H1 (cell line): Measurements from ENCODE around the gene STBD1. TPM values are rescaled to one million over a fixed set of nuclear protein-coding genes. Genes with fewer than 3 reads are reported as not detected.

Experiments
- CTCF ChIA-PET: fragments of 300-600 bp; sonication (Branson Sonifier 250); formaldehyde crosslinking; loops from one replicate; lab custom pipeline; 2021; ENCODE audit not compliant: partially characterized antibody; lab: Charles Lee
- POLR2A ChIA-PET: fragments of 300-600 bp; sonication (Branson Sonifier 250); formaldehyde crosslinking; loops from one replicate; lab custom pipeline; 2021; ENCODE audit warnings: inconsistent platforms; ENCODE audit not compliant: partially characterized antibody; lab: Charles Lee
- DNase-seq, 2 experiments: peaks; one replicate each; pipeline versions ENCODE4 v3.0.0 to v3.0.0-alpha.2; 2010 to 2022; ENCODE audit warnings: low spot score in 2 of 2, low read depth in 1 of 2, mixed read lengths in 1 of 2
- FAIRE-seq: peaks from 2 replicates; lab custom pipeline; 2011; peaks lifted over from hg19 to GRCh38; lab: Jason Lieb, UNC
- H2AFZ ChIP-seq: 2 replicates; pipeline ENCODE4 v1.8.1; 2012; ENCODE audit warnings: low read length, inconsistent platforms
- H2AK5ac ChIP-seq: 2 replicates; pipeline ENCODE4 v1.6.1; 2013; ENCODE audit warnings: low read depth, low read length
- H2BK120ac ChIP-seq: replicated peaks from 2 replicates; pipeline ENCODE3; 2013; ENCODE audit warnings: low read depth, low read length, inconsistent platforms
- H2BK12ac ChIP-seq: 2 replicates; pipeline ENCODE4 v1.6.1; 2013; ENCODE audit warnings: low read depth, low read length
- H2BK15ac ChIP-seq: 2 replicates; pipeline ENCODE4 v1.6.1; 2013; ENCODE audit warnings: low read length
- H2BK20ac ChIP-seq: 2 replicates; pipeline ENCODE4 v1.6.1; 2013; ENCODE audit warnings: low read length
- H2BK5ac ChIP-seq: 2 replicates; pipeline ENCODE4 v1.6.1; 2013; ENCODE audit warnings: low read depth, low read length
- H3K14ac ChIP-seq: 2 replicates; pipeline ENCODE4 v1.6.1; 2013; ENCODE audit warnings: inconsistent platforms; ENCODE audit not compliant: insufficient read length
- H3K18ac ChIP-seq: 2 replicates; pipeline ENCODE4 v1.6.1; 2013; ENCODE audit warnings: low read length; ENCODE audit errors: extremely low read depth
- H3K23ac ChIP-seq: 2 replicates; pipeline ENCODE4 v1.6.1; 2013; ENCODE audit warnings: inconsistent platforms; ENCODE audit not compliant: insufficient read length
- H3K23me2 ChIP-seq: 2 replicates; pipeline ENCODE4 v1.6.1; 2013; ENCODE audit warnings: low read depth, low read length
- H3K27ac ChIP-seq: 2 replicates; pipeline ENCODE4 v1.6.1; 2011; ENCODE audit warnings: low read depth, low read length, inconsistent platforms
- H3K27me3 ChIP-seq, 4 experiments: replicated peaks in 1 of 4; 1 replicate in 1 of 4; 2 replicates in 3 of 4; pipeline versions ENCODE4 v1.6.1 to v1.8.1; 2011 to 2013; ENCODE audit warnings: low read length in 3 of 4, mild to moderate bottlenecking in 3 of 4, inconsistent platforms in 2 of 4, mixed read lengths in 2 of 4, moderate library complexity in 1 of 4; ENCODE audit not compliant: control insufficient read depth in 3 of 4, insufficient read depth in 3 of 4; ENCODE audit errors: extremely low read depth in 1 of 4
- H3K36me3 ChIP-seq, 4 experiments: 2 replicates each; pipeline versions ENCODE4 v1.6.1 to v1.8.1; 2011 to 2013; ENCODE audit warnings: mild to moderate bottlenecking in 4 of 4, low read length in 3 of 4, moderate library complexity in 2 of 4, control low read depth in 1 of 4, inconsistent platforms in 1 of 4; ENCODE audit not compliant: insufficient read depth in 4 of 4, control insufficient read depth in 2 of 4
- H3K4ac ChIP-seq: replicated peaks from 2 replicates; pipeline ENCODE3; 2013; ENCODE audit warnings: low read length, low read depth, mixed read lengths, inconsistent platforms; ENCODE audit not compliant: insufficient read length
- H3K4me1 ChIP-seq, 4 experiments: replicated peaks in 1 of 4; 1 replicate in 1 of 4; 2 replicates in 3 of 4; pipeline versions ENCODE4 v1.6.1 to v1.8.1; 2011 to 2013; ENCODE audit warnings: low read length in 3 of 4, inconsistent platforms in 2 of 4, mixed read lengths in 1 of 4; ENCODE audit not compliant: insufficient read depth in 4 of 4, control insufficient read depth in 3 of 4
- H3K4me2 ChIP-seq, 2 experiments: 2 replicates each; pipeline versions ENCODE4 v1.6.1 to v1.8.1; 2011 to 2013; ENCODE audit warnings: low read depth in 2 of 2, low read length in 2 of 2, control low read depth in 1 of 2, inconsistent platforms in 1 of 2, mild to moderate bottlenecking in 1 of 2; ENCODE audit not compliant: insufficient read depth in 1 of 2
- H3K4me3 ChIP-seq, 4 experiments: fragments of 200-600, 300-600 bp in 1 of 4; sonication (generic), shearing (Covaris generic), sonication (Bioruptor Twin) in 1 of 4; 2 replicates each; pipeline versions ENCODE4 v1.5.1 to v1.8.1; 2011 to 2016; ENCODE audit warnings: low read length in 4 of 4, low read depth in 3 of 4, control low read depth in 2 of 4, inconsistent platforms in 2 of 4, mild to moderate bottlenecking in 2 of 4, mixed read lengths in 1 of 4, moderate library complexity in 1 of 4; ENCODE audit not compliant: insufficient read depth in 2 of 4; ENCODE audit errors: extremely low read depth in 1 of 4
- H3K56ac ChIP-seq: replicated peaks from 2 replicates; pipeline ENCODE3; 2013; ENCODE audit warnings: low read depth, mild to moderate bottlenecking, mixed read lengths, low read length, inconsistent platforms; ENCODE audit not compliant: insufficient read length
- H3K79me1 ChIP-seq: 2 replicates; pipeline ENCODE4 v1.6.1; 2013; ENCODE audit warnings: low read depth, low read length, control low read depth
- H3K79me2 ChIP-seq, 2 experiments: 2 replicates each; pipeline versions ENCODE4 v1.6.1 to v1.8.1; 2012 to 2013; ENCODE audit warnings: low read length in 2 of 2, mild to moderate bottlenecking in 2 of 2, inconsistent platforms in 1 of 2; ENCODE audit not compliant: insufficient read depth in 2 of 2, control insufficient read depth in 1 of 2
- H3K9ac ChIP-seq, 4 experiments: replicated peaks in 1 of 4; 1 replicate in 1 of 4; 2 replicates in 3 of 4; pipeline versions ENCODE4 v1.6.1 to v1.8.1; 2011 to 2013; ENCODE audit warnings: low read depth in 3 of 4, low read length in 3 of 4, control low read depth in 2 of 4, mild to moderate bottlenecking in 2 of 4, moderate library complexity in 2 of 4, inconsistent platforms in 1 of 4; ENCODE audit errors: extremely low read depth in 1 of 4
- H3K9me3 ChIP-seq, 2 experiments: 2 replicates each; pipeline versions ENCODE4 v1.6.1 to v1.8.1; 2012 to 2013; ENCODE audit warnings: mild to moderate bottlenecking in 2 of 2, moderate library complexity in 2 of 2, control low read depth in 1 of 2, inconsistent platforms in 1 of 2, low read depth in 1 of 2, low read length in 1 of 2, mixed read lengths in 1 of 2; ENCODE audit not compliant: insufficient read depth in 2 of 2
- H4K20me1 ChIP-seq, 2 experiments: replicated peaks in 1 of 2; 2 replicates each; pipeline versions ENCODE3 to v1.8.1; 2011 to 2013; ENCODE audit warnings: inconsistent platforms in 2 of 2, low read length in 2 of 2, mild to moderate bottlenecking in 1 of 2; ENCODE audit not compliant: insufficient read depth in 2 of 2, control insufficient read depth in 1 of 2
- H4K5ac ChIP-seq: 2 replicates; pipeline ENCODE4 v1.6.1; 2013; ENCODE audit warnings: low read length, low read depth, mixed read lengths, inconsistent platforms; ENCODE audit not compliant: insufficient read length
- H4K8ac ChIP-seq: 2 replicates; pipeline ENCODE4 v1.8.0; 2013; ENCODE audit warnings: mild to moderate bottlenecking, moderate library complexity, low read length, inconsistent platforms; ENCODE audit not compliant: insufficient read depth; ENCODE audit errors: extremely low read depth
- H4K91ac ChIP-seq: replicated peaks from 2 replicates; pipeline ENCODE3; 2013; ENCODE audit warnings: low read length, mixed read lengths, inconsistent platforms; ENCODE audit not compliant: insufficient read length
- CHD2 ChIP-seq: IDR thresholded peaks from 2 replicates; pipeline ENCODE4 v1.6.1; 2012; ENCODE audit warnings: low read length, improper control_type of control experiment
- CTCF ChIP-seq, 3 experiments: IDR thresholded peaks; 1 replicate in 2 of 3; 2 replicates in 1 of 3; pipeline versions ENCODE4 v1.5.1 to v1.6.1; 2011; ENCODE audit warnings: low read length in 3 of 3, mild to moderate bottlenecking in 3 of 3, inconsistent platforms in 2 of 3, low read depth in 1 of 3, moderate library complexity in 1 of 3; ENCODE audit not compliant: insufficient read depth in 1 of 3; ENCODE audit errors: control extremely low read depth in 1 of 3
- EGR1 ChIP-seq: IDR thresholded peaks from 2 replicates; pipeline ENCODE4 v1.6.1; 2011; ENCODE audit warnings: low read depth, low read length, borderline replicate concordance
- GABPA ChIP-seq: IDR thresholded peaks from 2 replicates; pipeline ENCODE4 v1.6.1; 2011; ENCODE audit warnings: mild to moderate bottlenecking, low read length, moderate library complexity, borderline replicate concordance; ENCODE audit not compliant: insufficient read depth
- JUN ChIP-seq: IDR thresholded peaks from 2 replicates; pipeline ENCODE4 v1.6.1; 2011; ENCODE audit warnings: low read depth, mild to moderate bottlenecking, improper control_type of control experiment, low read length
- NANOG ChIP-seq: IDR thresholded peaks from 2 replicates; pipeline ENCODE4 v1.6.1; 2011; ENCODE audit warnings: low read length, low read depth, mild to moderate bottlenecking, inconsistent platforms; ENCODE audit not compliant: insufficient read depth, poor library complexity, severe bottlenecking
- RFX5 ChIP-seq: IDR thresholded peaks from 2 replicates; pipeline ENCODE4 v1.6.1; 2011; ENCODE audit warnings: low read depth, low read length, improper control_type of control experiment, borderline replicate concordance
- SAP30 ChIP-seq: fragments of 300-600 bp; sonication (generic); IDR thresholded peaks from 2 replicates; pipeline ENCODE4 v1.7.1; 2012; ENCODE audit warnings: low read length, moderate library complexity, mild to moderate bottlenecking, inconsistent platforms; ENCODE audit not compliant: insufficient read depth, insufficient replicate concordance
- TCF12 ChIP-seq: IDR thresholded peaks from 2 replicates; pipeline ENCODE4 v1.6.1; 2011; ENCODE audit warnings: low read depth, mild to moderate bottlenecking, low read length
- TEAD4 ChIP-seq: IDR thresholded peaks from 2 replicates; pipeline ENCODE4 v1.6.1; 2012; ENCODE audit warnings: low read depth, low read length, inconsistent platforms, mixed read lengths
- WGBS, 2 experiments: shearing (Covaris generic) in 1 of 2; methylation state at CpG; one replicate each; pipeline versions ENCODE4 v1.1.6 to v1.1.7; 2013 to 2015; ENCODE audit warnings: low lambda C conversion rate in 2 of 2, mixed read lengths in 2 of 2, inconsistent platforms in 1 of 2, low coverage in 1 of 2, missing lambda C conversion rate in 1 of 2; ENCODE audit not compliant: insufficient replicate concordance in 2 of 2, insufficient coverage in 1 of 2, insufficient read length in 1 of 2; ENCODE audit errors: extremely low coverage in 1 of 2, missing lambda C conversion rate in 1 of 2; 5-methylcytosine and 5-hydroxymethylcytosine counted together
- polyA plus RNA-seq, 7 experiments: library from polyadenylated mRNA; depleted of rRNA in 3 of 7; stranded (reverse) in 5 of 7; unstranded in 2 of 7; fragments of >200 nt in 5 of 7; fragments of 200-250 nt in 2 of 7; gene quantifications; 1 replicate in 5 of 7; 2 replicates in 1 of 7; 4 replicates in 1 of 7; pipeline versions ENCODE4 v1.2.1 to v1.2.3, GENCODE V29; 2011 to 2013; ENCODE audit warnings: missing spikeins in 2 of 7, mixed read lengths in 2 of 7
- total RNA-seq: library from RNA; stranded (reverse); fragmentation: NEBNext Ultra II Directional; extraction: Animal tissue kit (Norgen Biotek cat#: 25700); gene quantifications from 2 replicates; pipeline ENCODE4 v1.2.1, GENCODE V29; 2021

STBD1 gene
- total and polyA plus RNA-seq, 2 of the 8 experiments (the other 6 are each of a cell fraction or from before 2014, with no cell fraction given) = 0.45 to 1.7 TPM

GRCh38 chr4:76301068-76301774 lies 5.3 kb upstream of the STBD1 start:
- Histone ChIP-seq H3K23ac (no peak overlapping the region), H4K8ac (no peak overlapping the region), H2BK120ac (no peak overlapping the region), H3K56ac (no peak overlapping the region), H2AFZ (no peak overlapping the region), H4K91ac (no peak overlapping the region), H3K79me2 (no peaks in the 10 kb centered on the region), H2AK5ac (no peak overlapping the region), H3K9me3 (peaks cover 0 to 7% of the 10 kb centered on the region in 2 experiments; a peak in 2 of 4 replicates), H2BK15ac (no peak overlapping the region), H3K14ac (no peak overlapping the region), H3K4me3 (no peak overlapping the region), H4K5ac (no peak overlapping the region), H3K23me2 (peaks cover 2% of the 10 kb centered on the region; the same call in 1 of the 2 replicates), H3K9ac (no peak overlapping the region), H3K18ac (no peak overlapping the region), H3K79me1 (no peaks in the 10 kb centered on the region), H2BK5ac (no peak overlapping the region), H2BK12ac (no peak overlapping the region), H3K4me2 (no peak overlapping the region), H3K36me3 (no peaks in the 10 kb centered on the region), H4K20me1 (peaks cover 0 to 1% of the 10 kb centered on the region in 2 experiments), H3K27me3 (peaks cover 2 to 16% (median 10%) of the 10 kb centered on the region in 4 experiments), H3K4me1 (no peaks in the 10 kb centered on the region; a peak in 1 of 7 replicates), H3K4ac (no peak overlapping the region), H3K27ac (no peak overlapping the region), H2BK20ac (no peak overlapping the region)
- TF ChIP-seq TCF12 (no peak), TEAD4 (no peak), NANOG (no peak), EGR1 (no peak), GABPA (no peak), CTCF (IDR thresholded peaks at IDR 0.05; ENCODE audit: control extremely low read depth in 1 of 3, insufficient read depth in 1 of 3, low read depth in 1 of 3, low read length in 3 of 3) (no peak), CHD2 (no peak), SAP30 (no peak), RFX5 (no peak), JUN (no peak)
- ChIA-PET CTCF (interaction anchor here (0.6 to 1.5 kb wide), 2 partner anchors 34 to 76 kb away, joined by 3 to 4 read pairs; no protein-coding TSS in a partner anchor), POLR2A (no interaction called here)
- DNase-seq (no peak), FAIRE-seq (no peak)
- 96% methylated on average over 4 of the region's 4 CpGs; no CpG with 5 or more reads in 1 of the 2 experiments for WGBS, 2 experiments
